ENCODE measurements around the gene COL25A1. TPM values are rescaled to one million over a fixed set of nuclear protein-coding genes. Genes with fewer than 3 reads are reported as not detected.

Gene COL25A1
- total RNA-seq, 2 donors from 2014 or later, result 0.26 to 0.99 TPM

- ATAC-seq, result no peak
- intact Hi-C loops (cut with DNase I), result no loop called here
- no peak for DNase-seq
These were observed 87.0 kb downstream of the COL25A1 start for GRCh38 chr4:109215506-109215905.

GRCh38 chr4:109214622-109215301, 87.7 kb downstream of the COL25A1 start:
- no peak for TF ChIP-seq POLR2A (IDR thresholded peaks at IDR 0.05)
- no peak for TF ChIP-seq CTCF (IDR thresholded peaks at IDR 0.05)
- Histone ChIP-seq H3K4me1 (no peaks in the 10 kb centered on the region), H3K4me3 (no peak overlapping the region), H3K27me3 (no peaks in the 10 kb centered on the region), H3K9me3 (no peaks in the 10 kb centered on the region), H3K36me3 (replicated peaks in 1 of 2; ENCODE audit: insufficient read depth in 1 of 2, low read depth in 2 of 2) (no peaks in the 10 kb centered on the region), H3K27ac (no peak overlapping the region)
- DNase-seq (no peak), ATAC-seq (no peak)
- intact Hi-C loops (cut with DNase I), result no loop called here
- WGBS, 2 donors, result 47 to 51% methylated on average over 4 of the region's 4 CpGs

More at GRCh38 chr4:109215506-109215905, 87.0 kb downstream of the COL25A1 start:
- TF ChIP-seq CTCF (IDR thresholded peaks at IDR 0.05), result no peak
- Histone ChIP-seq H3K36me3 (replicated peaks in 1 of 2; ENCODE audit: insufficient read depth in 1 of 2, low read depth in 2 of 2) (no peaks in the 10 kb centered on the region), H3K27ac (no peak overlapping the region), H3K4me1 (no peaks in the 10 kb centered on the region), H3K9me3 (no peaks in the 10 kb centered on the region), H3K27me3 (no peaks in the 10 kb centered on the region), H3K4me3 (no peak overlapping the region)
- WGBS, 2 donors, result 69 to 77% methylated on average over 2 of the region's 2 CpGs

- no peak for TF ChIP-seq POLR2A (IDR thresholded peaks at IDR 0.05)
- TF ChIP-seq CTCF (IDR thresholded peaks at IDR 0.05), result no peak
- Histone ChIP-seq H3K4me3 (no peak overlapping the region), H3K27me3 (no peaks in the 10 kb centered on the region), H3K9me3 (no peaks in the 10 kb centered on the region), H3K36me3 (replicated peaks in 1 of 2; ENCODE audit: insufficient read depth in 1 of 2, low read depth in 2 of 2) (no peaks in the 10 kb centered on the region), H3K4me1 (no peaks in the 10 kb centered on the region), H3K27ac (no peak overlapping the region)
- intact Hi-C loops (cut with DNase I), result no loop called here
- WGBS, 2 donors, result 91 to 92% methylated on average over 1 of the region's 1 CpG
- DNase-seq (no peak), ATAC-seq (no peak)
These were observed 89.4 kb downstream of the COL25A1 start for GRCh38 chr4:109213056-109213455.

- TF ChIP-seq POLR2A (IDR thresholded peaks at IDR 0.05) (no peak), CTCF (IDR thresholded peaks at IDR 0.05) (no peak)
- intact Hi-C loops (cut with DNase I), result no loop called here
- WGBS, 2 donors, result 16 to 40% methylated on average over 3 of the region's 3 CpGs
These were observed 90.8 kb downstream of the COL25A1 start for GRCh38 chr4:109211671-109212070.

GRCh38 chr4:109209647-109210046, 92.8 kb downstream of the COL25A1 start:
- intact Hi-C loops (cut with DNase I), result no loop called here

More at GRCh38 chr4:109211671-109212070, 90.8 kb downstream of the COL25A1 start:
- no peaks in the 10 kb centered on the region for H3K36me3 ChIP-seq (replicated peaks in 1 of 2; ENCODE audit: insufficient read depth in 1 of 2, low read depth in 2 of 2)
- DNase-seq (no peak), ATAC-seq (no peak)
- H3K27me3 ChIP-seq, result no peaks in the 10 kb centered on the region
- H3K4me1 ChIP-seq, result no peaks in the 10 kb centered on the region
- H3K4me3 ChIP-seq, result no peak overlapping the region
- H3K27ac ChIP-seq, result no peak overlapping the region
- no peaks in the 10 kb centered on the region for H3K9me3 ChIP-seq

More at GRCh38 chr4:109209647-109210046, 92.8 kb downstream of the COL25A1 start:
- H3K9me3 ChIP-seq, result no peaks in the 10 kb centered on the region
- no peaks in the 10 kb centered on the region for H3K4me1 ChIP-seq
- TF ChIP-seq CTCF (IDR thresholded peaks at IDR 0.05), result no peak
- TF ChIP-seq POLR2A (IDR thresholded peaks at IDR 0.05), result no peak
- H3K27me3 ChIP-seq, result no peaks in the 10 kb centered on the region
- WGBS, 2 donors, result 65 to 68% methylated on average over 6 of the region's 6 CpGs
- no peaks in the 10 kb centered on the region for H3K36me3 ChIP-seq (replicated peaks in 1 of 2; ENCODE audit: insufficient read depth in 1 of 2, low read depth in 2 of 2)
- no peak overlapping the region for H3K4me3 ChIP-seq
- no peak overlapping the region for H3K27ac ChIP-seq
- DNase-seq (no peak), ATAC-seq (no peak)
